ENCODE measurements around the gene KANSL3.

KANSL3 gene

DNA sequence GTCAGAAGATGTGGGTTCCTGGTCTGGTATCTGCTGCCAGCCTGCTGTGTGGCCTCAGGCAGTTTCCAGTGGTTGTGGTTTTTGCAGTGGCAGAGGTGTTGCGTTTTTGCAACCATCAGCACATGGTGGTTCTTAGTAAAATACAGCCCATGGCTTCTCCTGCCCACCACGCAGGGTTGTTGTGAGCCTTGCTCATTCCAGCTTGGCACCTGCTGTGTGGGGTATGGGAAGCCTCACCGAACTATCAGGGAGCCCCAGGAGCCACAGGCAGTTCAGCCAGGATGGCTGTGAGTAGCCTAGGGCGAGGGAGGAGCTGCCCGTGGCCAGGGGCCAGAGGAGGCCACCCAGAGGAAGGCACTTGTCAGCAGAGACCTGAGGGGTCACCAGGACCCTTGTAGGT is 91.8 kb downstream of the KANSL3 start:
- H3K27ac ChIP-seq (ENCODE audit: low read length), result no peak overlapping the region
- no peaks in the 10 kb centered on the region for H3K27me3 ChIP-seq (ENCODE audit: control insufficient read depth, insufficient read depth, low read length)
- H3K4me1 ChIP-seq (ENCODE audit: control insufficient read depth, insufficient read depth, low read length), result peaks cover 3% of the 10 kb centered on the region; the same call in 1 of the 2 replicates
- no peaks in the 10 kb centered on the region for H3K36me3 ChIP-seq (ENCODE audit: control insufficient read depth, insufficient read depth, low read length)
- DNase-seq (ENCODE audit: low read depth, low spot score), result no peak
- H3K9me3 ChIP-seq (ENCODE audit: control insufficient read depth, insufficient read depth, low read length), result no peaks in the 10 kb centered on the region
- no peak overlapping the region for H3K4me3 ChIP-seq (ENCODE audit: low read length)
- WGBS (ENCODE audit: insufficient coverage, insufficient read length), result no CpG with 5 or more reads among the region's 5 CpGs
